ENCODE results near the gene F9.

DNA sequence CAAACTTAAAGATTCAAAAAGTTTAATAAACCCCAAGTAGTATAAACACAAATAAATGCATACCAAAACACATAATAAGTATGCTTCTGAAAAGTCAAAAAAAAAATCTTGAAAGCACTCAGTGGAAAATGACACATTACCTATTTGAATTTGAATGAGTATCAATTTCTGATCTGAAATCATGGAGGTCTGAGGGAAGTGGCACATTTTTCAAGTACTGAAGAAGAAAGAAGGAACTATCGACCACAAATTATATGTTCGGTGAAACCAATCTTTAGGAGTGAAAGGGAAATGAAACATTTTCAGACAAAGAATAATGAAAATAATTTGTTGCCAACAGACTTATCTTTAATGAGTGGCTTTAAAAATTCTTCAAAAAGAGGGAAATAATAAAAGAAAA lies 12.1 kb upstream of the F9 start:
- TF ChIP-seq, protein P1, sequence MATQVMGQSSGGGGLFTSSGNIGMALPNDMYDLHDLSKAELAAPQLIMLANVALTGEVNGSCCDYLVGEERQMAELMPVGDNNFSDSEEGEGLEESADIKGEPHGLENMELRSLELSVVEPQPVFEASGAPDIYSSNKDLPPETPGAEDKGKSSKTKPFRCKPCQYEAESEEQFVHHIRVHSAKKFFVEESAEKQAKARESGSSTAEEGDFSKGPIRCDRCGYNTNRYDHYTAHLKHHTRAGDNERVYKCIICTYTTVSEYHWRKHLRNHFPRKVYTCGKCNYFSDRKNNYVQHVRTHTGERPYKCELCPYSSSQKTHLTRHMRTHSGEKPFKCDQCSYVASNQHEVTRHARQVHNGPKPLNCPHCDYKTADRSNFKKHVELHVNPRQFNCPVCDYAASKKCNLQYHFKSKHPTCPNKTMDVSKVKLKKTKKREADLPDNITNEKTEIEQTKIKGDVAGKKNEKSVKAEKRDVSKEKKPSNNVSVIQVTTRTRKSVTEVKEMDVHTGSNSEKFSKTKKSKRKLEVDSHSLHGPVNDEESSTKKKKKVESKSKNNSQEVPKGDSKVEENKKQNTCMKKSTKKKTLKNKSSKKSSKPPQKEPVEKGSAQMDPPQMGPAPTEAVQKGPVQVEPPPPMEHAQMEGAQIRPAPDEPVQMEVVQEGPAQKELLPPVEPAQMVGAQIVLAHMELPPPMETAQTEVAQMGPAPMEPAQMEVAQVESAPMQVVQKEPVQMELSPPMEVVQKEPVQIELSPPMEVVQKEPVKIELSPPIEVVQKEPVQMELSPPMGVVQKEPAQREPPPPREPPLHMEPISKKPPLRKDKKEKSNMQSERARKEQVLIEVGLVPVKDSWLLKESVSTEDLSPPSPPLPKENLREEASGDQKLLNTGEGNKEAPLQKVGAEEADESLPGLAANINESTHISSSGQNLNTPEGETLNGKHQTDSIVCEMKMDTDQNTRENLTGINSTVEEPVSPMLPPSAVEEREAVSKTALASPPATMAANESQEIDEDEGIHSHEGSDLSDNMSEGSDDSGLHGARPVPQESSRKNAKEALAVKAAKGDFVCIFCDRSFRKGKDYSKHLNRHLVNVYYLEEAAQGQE (IDR thresholded peaks at IDR 0.05; ENCODE audit: insufficient read depth in 1 of 2, low read depth in 2 of 2, low read length in 2 of 2): no peak
- TF ChIP-seq TAF1 (IDR thresholded peaks at IDR 0.05; ENCODE audit: borderline replicate concordance, insufficient read depth, low read length) (no peak), SIN3A (IDR thresholded peaks at IDR 0.05; ENCODE audit: borderline replicate concordance, insufficient read depth, low read length) (no peak), POLR2AphosphoS5 (IDR thresholded peaks at IDR 0.05; ENCODE audit: low read depth, low read length) (no peak)

Data from PFSK-1 (cell line).